ENCODE measurements around the gene PF4V1.

The PF4V1 gene, protein sequence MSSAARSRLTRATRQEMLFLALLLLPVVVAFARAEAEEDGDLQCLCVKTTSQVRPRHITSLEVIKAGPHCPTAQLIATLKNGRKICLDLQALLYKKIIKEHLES

GRCh38 chr4:73853246-73853704 is at the start of gene PF4V1:
PF4V1 (plus strand) TSS chr4:73853296; CDS start chr4:73853363, 67 bp downstream.
- no peak for DNase-seq (ENCODE audit: low read depth, low spot score)

- no peak for DNase-seq (ENCODE audit: low read depth, low spot score)
Measured at GRCh38 chr4:73810191-73810590, 42.9 kb upstream of the PF4V1 start.

- DNase-seq (ENCODE audit: low read depth, low spot score) = no peak
Measured at GRCh38 chr4:73811841-73812240, 41.3 kb upstream of the PF4V1 start.

DNA sequence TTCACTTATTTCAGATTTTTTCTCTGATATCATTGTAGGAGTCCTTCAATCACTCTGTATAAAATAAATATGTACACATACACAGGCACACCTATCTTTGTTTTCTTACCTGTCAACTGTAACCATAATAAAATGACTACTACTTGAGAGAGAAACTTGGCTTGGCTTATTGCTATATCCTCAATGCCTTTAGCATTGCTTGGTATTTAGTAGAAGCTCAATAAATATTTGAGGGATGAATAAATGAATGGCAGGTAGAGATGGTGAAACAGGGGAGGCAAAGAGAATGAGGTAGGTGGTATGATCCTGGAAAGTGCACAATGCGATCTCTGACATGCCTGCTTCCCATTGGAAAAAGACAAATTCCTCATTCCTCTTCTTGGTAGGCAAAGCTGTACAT is 38.4 kb upstream of the PF4V1 start:
- no peak for DNase-seq (ENCODE audit: low read depth, low spot score)

DNA sequence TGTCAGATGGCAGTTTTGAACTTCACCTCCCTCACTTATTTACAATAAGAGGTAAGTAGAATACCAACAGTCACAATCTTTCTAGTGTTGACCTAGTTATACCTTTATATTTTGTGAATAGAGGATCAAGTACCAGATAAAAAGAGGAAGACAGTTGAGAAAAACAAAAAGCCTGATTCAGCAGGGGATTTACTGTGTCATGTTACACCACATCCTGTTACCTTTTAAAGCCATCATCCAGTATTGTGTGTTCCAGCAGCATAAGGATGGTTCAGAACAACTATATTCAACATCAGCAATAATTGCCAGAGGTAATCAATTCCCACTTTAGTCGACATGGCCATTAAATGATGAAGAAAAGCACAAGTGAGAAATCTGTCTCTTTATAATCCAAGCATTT is 38.0 kb upstream of the PF4V1 start:
- no peak for DNase-seq (ENCODE audit: low read depth, low spot score)

DNA sequence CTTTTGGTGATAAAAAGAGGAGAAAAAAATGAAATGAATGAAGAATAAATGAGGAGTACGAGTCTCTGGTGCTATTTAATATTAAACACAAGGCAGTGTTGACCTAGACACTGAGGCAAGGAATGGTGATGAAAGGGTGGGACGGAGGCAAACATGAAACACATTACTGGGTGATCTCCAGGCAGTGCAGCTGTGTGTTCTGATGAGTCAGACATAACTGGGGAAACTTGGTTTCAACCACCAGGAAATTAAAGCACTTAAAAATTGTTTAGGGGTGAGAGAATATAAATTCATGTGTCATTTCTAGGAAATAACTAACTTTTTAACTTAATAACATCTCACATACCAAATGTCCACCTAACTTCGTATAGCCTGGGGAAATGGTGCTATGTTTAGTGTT is 36.3 kb upstream of the PF4V1 start:
- no peak for DNase-seq (ENCODE audit: low read depth, low spot score)

- DNase-seq (ENCODE audit: low read depth, low spot score) = no peak
Measured at GRCh38 chr4:73817341-73817740, 35.8 kb upstream of the PF4V1 start.

- DNase-seq (ENCODE audit: low read depth, low spot score) = no peak
Measured at GRCh38 chr4:73821325-73821724, 31.8 kb upstream of the PF4V1 start.

GRCh38 chr4:73822389-73822788 is 30.7 kb upstream of the PF4V1 start:
- DNase-seq (ENCODE audit: low read depth, low spot score) = no peak

DNA sequence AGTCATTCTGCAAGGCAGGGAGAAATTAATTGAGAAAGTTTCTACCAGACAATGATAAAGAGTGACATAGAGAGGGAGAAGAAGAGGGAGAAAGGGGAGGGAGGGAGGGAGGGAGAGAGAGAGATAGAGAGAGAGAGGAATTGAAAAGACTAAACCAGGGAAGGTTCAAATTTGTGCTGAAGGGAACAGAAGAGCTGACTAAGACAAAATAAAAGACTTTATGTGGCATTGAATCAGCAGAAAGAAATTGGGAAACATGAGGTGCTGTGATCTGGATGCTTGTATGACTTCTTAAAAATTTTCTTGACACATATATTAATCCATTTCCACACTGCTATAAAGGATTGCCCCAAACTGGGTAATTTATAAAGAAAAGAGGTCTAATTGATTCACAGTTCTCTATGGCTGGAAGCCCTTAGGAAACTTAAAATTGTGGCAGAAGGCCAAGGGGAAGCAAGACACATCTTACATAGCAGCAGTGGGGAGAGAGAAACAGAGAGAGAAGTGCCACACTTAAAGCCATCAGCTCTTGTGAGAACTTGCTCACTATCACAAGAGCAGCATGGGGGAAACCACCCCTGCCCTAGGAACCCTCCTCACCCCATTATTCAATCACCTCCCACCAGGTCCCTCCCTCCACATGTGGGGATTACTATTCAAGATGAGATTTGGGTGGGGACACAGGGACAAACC is 30.1 kb upstream of the PF4V1 start:
- DNase-seq (ENCODE audit: low read depth, low spot score) = no peak

- DNase-seq (ENCODE audit: low read depth, low spot score) = no peak
Measured at GRCh38 chr4:73823760-73824159, 29.3 kb upstream of the PF4V1 start.

DNA sequence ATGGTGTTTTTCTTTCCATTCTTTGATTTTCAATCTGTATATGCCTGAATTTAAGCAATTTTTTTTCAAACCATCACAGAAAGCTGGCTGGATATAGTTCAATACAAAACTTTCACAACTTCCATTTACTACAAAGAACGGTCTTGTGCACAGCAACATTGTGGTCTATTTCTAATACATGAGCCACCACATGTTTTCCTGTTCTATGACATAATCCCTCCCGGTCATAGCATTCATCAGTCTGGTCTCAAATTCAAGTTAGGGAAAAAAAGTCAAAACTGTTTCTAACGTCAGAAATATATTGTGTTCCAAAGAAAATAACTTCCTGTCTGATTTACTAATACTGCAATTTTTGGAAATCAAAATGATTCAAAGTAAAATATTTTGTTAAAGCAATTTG is 24.1 kb upstream of the PF4V1 start:
- no peak for DNase-seq (ENCODE audit: low read depth, low spot score)

DNA sequence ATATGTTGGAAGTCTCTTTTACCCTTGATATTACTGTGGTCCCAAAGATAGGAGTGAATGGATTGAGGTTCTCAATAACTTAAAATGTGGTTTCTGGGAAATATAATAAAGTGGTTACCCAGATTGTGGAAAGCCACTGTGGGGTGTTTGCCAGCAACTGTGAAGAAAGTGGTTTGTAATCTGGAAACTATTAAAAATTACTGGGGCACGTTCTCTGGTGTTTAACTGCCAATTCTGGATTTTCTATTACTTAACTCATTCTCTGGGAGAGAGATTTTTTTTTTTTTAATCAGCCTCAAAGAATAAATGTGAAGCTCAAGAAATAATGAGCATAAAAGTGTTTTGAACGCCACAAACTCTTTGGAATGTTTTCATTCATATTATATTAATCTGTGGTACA is 21.5 kb upstream of the PF4V1 start:
- DNase-seq (ENCODE audit: low read depth, low spot score) = no peak

DNA sequence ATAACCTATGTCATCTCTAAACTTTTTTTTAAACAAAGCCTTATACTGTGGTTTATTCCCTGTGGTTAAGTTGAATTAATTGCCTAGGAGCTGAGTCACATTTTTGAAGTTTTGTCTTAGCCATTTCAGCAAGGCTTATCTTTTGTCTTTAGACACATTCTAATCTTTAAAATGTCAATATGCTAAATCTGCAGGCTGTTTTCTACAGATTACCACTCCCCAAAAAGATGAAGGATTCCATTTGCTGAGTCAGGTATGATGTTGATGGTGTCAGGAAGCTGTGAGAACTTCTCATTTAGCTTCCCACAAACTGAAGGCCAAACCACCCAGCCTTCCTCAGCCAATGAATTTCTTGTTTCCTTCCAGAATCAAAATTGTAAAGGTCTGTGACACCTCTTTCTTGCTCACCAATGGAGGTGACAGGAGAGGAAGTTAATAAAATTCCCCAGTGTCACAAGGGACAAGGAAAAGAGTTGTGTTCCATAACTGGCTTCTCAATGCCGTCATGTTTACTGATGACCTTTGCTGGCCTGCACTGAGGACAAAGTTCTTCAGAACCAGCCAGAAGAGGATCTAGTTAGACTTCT is 20.4 kb upstream of the PF4V1 start:
- DNase-seq (ENCODE audit: low read depth, low spot score) = no peak

GRCh38 chr4:73836373-73837279 is 16.5 kb upstream of the PF4V1 start, which contains the start of gene CXCL6:
CXCL6 (plus strand) TSS chr4:73836678; CDS start chr4:73836751, 73 bp downstream.
- no peak for DNase-seq (ENCODE audit: low read depth, low spot score)

DNA sequence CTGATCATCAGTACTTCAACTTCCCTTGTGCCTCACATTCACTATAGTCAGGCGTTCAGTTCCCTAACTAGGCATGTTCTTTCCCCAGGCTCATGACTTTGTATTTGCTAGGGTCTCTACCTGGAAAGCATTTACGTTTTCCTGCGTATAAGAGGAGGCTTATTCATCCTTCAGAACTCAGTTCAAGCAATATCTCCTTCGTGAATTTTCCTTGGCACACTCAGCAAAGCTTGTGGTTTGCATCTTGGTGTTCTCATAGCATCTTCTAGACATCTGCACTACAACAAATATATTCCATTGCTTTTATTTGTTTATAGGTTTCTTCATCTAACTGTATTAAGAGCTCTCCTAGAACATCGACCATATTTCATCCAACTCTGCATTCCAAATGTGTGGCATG is 14.0 kb upstream of the PF4V1 start:
- DNase-seq (ENCODE audit: low read depth, low spot score) = no peak

DNA sequence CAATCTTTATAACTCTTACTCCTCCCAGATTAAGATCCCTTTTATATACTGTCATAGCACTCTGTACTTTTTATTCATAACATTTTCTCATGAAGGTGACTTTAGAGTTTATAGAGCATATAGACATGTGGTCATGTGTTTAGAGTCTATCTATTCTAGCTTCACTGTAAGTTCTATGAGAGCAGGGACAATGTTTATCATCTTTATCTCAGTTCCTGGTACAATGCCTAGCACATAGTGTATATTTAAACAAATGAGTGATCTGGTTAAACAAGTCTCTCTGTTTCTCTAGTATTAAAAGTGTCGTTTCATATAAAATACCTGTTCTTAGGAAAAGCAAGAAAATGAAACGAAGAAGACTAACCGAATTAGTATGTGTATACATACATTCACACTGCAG is 13.4 kb upstream of the PF4V1 start:
- no peak for DNase-seq (ENCODE audit: low read depth, low spot score)

DNA sequence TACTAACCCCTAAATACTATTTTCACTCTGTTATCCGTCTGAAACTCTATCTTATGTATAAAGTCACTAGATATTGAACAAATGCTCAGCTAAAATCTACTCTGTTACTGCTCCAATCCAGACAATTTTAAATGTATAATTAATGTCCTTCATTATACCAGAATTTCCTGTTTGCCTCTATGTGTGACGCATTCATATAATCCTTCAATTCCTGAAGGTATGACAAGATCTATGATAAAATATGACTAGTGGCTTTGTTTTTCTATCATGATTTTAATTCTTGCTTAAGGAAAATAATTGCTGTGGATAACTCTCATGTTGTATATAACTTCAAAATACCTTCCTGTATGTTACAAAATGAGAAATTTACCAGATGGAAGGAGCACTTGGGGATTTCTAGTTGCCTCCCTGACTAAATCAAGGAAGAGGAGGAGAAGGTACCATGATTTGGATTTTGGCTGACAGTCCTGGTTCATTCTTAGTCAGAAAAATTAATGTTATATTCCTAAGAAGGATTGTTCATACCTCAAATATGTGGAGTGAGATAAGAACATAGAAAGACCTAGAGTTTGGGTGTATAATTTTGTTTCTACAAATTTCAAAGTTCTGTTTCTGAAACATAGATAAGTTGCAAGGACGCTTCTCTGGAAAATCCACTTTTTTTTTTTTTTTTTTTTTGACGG is 11.7 kb upstream of the PF4V1 start:
- no peak for DNase-seq (ENCODE audit: low read depth, low spot score)

DNA sequence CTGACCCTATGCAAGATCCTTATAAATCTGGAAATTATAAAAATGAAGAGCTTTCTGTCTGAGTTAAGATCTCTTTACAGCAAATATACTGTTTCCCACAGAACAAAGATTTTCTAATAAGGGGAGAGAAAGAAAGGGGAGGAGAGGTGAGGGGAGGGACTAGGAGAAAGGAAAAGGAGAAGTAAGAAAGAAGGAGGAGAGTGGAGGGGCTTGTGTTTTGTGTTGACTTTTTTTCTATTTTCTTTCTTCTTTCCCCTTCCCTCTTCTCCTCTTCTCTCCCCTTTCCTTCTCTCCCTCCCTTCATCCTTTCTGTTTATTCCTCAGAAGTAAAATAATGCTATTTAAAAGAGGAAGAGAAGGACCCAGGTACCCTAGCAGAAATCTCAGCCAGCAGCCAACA is 10.4 kb upstream of the PF4V1 start:
- no peak for DNase-seq (ENCODE audit: low read depth, low spot score)

GRCh38 chr4:73843369-73843768 is 9.7 kb upstream of the PF4V1 start:
- DNase-seq (ENCODE audit: low read depth, low spot score) = no peak

GRCh38 chr4:73844345-73844744 is 8.8 kb upstream of the PF4V1 start:
- no peak for DNase-seq (ENCODE audit: low read depth, low spot score)

- no peak for DNase-seq (ENCODE audit: low read depth, low spot score)
Measured at GRCh38 chr4:73844806-73845205, 8.3 kb upstream of the PF4V1 start.
